Fibroblast of skin of left biceps (primary cell): ENCODE results near the gene RASGRF1.
A peak's percentile ranks its signal among the peaks of the same experiment; 100 is the strongest.

Experiments used
- DNase-seq, 2 experiments: peaks; one replicate each; pipeline ENCODE4 v3.0.0-alpha.2; 2013; ENCODE audit warnings: low read depth in 2 of 2

The RASGRF1 gene

DNA sequence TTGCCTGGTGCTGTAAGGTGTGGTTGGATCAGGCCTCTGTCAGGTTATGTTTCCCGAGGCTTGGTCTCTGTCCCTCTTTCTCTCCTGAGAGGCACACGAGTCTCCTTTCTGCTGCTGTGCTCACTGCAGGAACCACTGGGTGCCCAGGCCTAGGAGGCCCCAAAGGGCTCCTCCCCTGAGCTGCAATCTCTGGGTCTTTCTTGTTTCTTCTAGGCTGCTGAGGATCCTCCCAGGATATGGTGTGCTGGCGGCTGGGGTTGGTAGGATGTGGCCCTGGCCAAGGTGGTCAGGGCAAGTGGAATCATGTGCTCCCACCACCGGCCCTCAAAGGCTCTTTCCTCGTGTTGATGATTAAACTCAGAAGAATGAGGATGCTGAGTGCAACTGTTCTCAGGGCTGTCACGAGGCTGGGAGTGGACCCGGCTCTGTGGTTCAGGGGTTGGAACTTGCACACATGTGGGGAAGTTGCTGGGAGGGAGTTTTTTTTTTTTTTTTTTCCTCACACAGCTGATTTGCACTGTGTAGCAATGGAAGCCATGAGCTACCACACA lies 102.1 kb downstream of the RASGRF1 start:
- peak; percentile 89 for DNase-seq

DNA sequence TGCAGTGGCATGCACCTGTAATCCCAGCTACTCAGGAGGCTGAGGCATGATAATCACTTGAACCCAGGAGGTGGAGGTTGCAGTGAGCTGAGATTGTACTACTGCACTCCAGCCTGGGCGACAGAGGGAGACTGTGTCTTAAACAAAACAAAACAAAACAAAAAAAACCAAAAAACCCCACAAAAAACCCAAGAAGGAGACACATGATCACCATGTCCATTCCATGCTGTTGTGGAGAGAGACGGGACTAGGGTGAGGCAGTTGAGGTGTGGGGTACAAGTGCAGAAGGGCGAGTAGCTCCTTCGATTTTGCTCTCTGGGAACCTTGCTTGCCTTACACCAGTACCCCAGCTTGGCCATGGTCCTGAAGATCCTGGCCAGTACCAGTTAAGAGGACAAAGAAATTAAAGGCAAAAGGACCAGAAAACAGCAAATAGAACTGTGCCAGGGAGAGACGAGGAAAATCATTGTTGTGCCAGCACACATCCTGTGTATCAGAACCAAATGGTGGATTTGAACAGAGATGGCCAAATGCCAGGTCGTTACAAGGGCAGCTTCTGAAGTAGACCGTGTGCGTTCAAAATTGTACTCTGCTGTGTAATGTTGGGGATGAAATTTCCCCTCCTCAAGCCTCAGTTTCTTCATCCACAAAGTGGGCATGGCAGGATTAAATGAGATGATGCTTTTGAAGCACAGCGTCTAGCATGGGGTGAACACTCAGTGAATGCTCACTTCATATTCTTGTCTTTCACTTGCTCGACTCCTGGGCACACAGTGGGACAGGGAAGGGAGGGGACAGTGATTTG lies 102.8 kb downstream of the RASGRF1 start:
- DNase-seq: no peak

DNA sequence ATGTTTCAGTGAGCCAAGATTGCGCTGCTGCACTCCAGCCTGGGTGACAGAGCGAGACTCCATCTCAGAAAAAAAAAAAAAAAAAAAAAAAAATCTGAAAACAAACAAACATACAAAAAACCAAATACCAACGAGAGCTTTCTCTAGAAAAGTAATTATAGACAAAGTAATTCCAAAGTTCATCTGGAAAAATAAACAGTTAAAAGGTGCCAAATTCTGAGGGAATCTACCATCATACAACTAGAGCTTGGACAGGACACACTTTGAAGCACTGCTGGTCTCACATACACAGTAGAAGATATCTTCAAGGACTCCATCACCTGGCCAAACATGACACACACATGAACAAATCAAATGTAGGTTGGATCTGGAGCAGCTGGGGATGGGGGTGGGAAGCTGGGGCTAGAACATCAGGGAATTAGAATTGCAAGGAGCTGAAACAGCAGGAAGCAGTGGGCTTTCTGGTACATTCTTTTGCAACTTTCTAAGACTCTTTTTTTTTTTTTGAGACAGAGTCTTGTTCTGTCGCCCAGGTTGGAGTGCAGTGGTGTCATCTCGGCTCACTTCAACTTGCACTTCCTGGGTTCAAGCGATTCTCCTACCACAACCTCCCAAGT lies 104.6 kb downstream of the RASGRF1 start:
- DNase-seq: no peak

DNA sequence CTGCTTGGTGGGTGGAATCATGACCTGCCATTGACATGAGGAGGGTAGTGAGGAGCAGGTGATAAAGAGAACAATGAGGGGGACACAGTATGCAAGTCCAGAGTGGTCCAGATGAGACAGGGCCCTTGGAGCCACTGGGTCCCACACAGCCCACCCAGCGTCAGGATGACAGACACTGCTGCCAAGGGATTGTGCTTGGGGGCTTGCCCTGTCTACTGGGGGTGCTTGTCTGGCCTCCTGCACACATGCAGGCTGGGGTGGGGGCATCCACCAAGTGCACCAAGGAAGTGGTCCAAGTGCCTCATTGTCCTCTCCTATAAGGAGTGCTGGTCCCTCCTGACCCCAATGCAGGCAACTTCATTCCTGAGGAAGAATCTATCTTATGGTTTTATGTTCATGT lies 106.5 kb downstream of the RASGRF1 start:
- DNase-seq: no peak

DNA sequence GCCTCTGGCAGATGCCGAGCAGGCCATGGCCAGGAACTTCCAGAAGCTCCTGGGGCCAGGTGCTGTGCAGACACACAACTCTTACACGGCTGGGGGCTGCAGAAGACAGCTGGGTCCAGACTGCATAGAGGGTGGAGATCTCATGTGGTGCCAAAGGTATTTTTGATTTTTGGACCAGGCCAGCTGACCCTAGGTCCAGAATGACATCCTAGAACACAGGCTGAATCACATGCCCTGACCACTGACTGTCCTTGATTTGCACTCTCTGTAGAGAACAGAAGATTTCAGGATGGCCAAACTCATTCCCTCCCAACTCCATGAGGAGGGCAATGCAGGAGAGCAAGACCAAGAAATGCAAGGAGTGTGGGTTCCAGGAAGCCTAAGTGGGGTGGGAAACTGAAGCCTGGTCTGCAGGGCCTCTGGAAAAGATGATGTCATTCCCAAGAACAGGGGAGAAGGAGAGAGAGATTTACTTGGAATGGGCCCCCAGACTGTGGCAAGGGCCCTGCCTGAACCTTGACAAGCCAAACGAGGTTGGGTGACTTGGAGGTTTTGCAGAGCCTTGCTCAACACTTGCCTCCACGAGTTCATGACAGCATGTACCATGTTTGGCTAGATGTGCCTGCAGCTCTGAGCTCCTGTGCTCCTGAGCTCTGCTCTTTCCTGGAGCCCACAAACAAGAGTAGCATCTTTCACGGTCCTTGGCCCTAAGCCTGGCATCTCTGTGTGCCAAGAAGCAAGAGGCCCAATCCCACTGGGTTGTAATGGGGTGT lies 107.2 kb downstream of the RASGRF1 start:
- DNase-seq: no peak

DNA sequence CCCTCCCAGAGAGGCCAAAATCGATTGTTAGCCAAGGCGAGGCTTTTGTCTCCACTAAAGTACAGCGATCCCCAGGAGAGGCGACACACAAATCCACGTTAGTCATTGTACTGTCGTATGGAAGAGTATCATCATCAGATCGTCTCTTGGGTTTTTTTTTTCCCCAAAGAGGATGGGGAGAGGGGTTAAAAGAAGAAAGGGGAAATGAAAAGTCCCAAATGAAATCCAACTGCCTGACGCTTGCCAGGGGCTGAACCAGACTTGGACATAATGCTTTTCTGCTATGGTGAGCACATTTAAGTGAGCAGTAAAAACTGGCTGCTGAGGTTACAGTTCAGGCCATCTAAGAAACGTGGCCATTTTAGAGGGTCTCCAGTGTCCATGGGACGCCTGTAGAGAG lies 107.8 kb downstream of the RASGRF1 start:
- no peak for DNase-seq

DNA sequence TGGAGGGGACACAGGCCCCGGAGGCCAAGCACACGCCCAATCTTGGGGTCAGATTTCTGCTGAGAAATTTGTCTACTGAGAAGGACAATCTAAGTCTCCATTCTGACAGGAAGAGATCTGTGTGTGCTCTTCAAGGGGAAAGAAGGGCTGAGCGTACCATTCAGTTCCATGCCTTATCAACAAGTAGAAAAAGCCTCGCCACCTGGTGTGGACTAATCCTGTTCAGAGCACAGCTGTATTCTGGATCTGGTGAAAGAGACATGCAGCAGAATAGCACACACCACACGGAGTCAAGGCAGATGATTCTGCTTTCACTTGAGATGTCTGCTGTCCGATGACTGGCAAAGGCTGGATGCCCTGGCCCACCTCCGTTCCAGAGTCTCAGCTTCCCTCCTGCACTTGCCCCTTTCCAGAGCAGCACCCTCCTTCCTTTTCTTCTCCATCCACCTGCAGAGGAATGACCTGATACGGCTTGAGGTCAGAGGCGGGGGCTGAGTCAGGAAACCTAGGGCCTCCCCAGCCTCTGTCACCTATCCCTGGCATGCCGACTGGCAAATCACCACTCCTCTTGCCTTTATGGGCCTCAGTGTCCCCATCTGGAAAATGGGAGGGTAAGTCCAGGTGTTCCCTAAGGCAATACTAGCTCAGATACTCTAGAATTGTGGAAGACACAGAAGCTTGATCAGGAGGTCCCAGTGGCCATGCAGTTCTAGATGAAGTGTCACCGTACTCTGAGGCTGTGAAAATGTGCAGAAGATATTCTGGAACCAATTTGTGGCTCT lies 108.9 kb downstream of the RASGRF1 start:
- DNase-seq: no peak

DNA sequence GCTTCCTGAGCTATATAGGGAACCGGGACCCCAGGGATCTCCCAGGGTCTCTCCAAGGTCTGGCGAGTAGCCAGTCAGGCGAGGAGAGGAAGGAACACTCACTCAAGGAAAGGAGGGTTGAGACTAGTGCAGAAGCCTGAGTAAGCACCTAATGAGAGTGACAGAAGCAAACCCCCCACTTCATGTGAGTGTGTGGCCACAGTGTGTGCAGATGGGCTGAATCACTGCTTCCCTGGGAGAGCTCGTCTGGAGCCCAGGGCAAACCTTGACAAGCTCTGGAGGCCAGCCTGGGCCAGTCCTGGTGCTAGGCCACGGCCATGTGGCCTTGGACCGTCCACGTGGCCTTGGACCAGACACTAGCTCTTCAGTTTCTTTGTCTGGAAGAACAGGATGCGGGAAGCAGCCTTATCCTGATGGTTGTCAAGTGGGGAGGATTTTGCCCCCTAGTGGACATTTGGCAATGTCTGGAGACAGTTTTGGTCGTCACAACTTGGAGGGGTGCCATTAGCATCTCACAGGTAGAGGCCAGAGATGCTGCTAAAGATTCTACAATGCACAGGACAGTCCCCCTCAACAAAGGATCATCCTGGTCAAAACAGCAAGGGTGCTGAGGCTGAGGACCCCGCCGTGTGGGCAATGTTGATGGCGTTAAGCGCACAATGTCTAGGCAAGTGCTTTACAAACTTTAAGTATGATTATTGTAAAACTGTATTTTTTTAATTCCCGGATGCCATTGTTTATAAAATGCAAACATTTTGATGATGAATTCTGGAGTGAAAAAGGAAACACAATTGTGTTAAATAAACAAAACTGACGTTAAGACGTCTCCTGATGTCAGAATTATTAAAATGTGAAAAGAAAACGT lies 110.9 kb downstream of the RASGRF1 start:
- DNase-seq: peak; percentile 28 to 35

DNA sequence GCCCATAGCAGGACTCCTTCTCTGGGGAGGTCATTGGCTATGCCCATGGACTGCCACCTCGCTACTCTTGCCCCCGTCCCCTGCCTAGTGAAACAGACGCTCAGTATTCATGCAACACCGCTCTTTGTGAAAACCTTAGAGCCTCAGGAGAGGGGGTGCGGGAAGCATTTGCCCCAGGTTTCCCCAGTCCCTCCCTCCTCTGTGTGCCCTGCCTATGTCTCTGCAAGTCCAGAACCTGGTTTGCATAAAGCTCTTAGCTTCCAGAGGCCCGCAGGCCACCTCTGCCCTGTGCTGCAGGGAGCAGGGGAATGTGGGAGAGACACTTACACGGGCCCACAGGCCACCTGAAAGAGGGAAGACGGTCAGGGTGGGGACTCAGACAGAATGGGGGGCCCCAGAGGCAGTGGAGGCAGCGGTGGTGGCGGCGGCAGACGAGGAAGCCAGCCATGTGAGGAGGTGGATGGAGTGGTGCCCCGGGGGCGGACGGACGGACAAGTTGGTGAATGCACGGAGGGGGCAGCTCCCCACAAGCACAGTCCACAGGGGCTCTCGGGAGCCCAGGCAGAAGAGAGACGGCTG lies 111.9 kb downstream of the RASGRF1 start:
- DNase-seq: no peak

DNA sequence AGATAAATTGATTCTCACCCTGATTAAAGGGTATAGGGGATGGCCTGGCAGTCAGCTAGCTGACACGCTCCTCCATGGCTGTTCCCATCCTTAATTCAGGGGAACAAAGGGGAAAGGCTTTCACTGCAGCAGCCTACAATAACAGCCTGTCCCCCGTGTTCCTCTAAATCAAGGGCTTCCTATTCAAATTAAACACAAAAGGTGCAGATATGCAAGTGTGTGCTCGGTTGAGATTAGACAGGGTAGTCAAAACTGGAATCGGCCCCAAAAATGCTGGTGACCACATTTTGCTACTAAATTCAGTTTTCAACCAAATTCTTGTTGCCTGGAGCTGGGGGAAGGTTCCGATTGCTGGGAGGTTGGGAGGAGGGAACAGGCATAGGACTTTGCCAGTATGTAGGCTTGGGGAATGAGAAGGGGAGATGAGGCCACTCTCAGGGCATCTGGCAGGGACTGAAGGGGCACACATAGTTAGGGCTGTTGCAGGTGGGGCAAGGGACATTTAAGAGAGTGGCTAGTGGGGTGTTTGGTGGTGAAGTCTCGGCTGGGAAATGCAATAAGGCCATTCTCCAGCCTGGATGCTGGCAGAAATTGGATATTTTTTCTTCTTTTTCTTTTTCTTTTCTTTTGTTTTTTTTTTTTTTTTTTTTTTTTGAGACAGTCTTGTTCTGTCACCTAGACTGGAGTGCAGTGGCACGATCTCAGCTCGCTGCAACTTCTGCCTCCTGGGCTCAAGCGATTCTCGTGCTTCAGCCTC lies 112.8 kb downstream of the RASGRF1 start:
- DNase-seq: no peak

DNA sequence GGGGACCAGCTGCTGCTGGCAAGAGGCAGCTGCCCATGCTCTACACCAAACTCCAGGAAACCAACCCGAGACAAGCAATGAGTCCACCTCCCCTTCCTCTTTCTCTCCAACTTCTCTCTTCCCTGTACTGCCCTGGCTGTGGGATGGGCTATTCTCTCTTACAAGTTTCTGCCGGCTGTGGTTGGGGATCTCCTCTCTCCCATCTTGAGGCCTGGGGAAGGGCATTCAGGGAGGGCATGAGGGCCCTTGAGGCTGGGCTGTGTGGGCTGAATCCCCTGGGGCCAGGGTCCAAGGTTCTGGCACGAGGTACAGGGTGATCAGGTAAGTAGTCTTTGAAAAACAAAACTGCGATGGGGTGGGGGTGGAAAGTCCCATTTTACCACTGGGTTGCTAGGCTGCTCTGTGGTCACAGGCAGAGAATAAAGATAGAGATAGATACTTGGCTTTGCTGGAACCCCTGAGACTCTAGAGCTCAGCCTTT lies 113.4 kb downstream of the RASGRF1 start:
- DNase-seq: no peak

DNA sequence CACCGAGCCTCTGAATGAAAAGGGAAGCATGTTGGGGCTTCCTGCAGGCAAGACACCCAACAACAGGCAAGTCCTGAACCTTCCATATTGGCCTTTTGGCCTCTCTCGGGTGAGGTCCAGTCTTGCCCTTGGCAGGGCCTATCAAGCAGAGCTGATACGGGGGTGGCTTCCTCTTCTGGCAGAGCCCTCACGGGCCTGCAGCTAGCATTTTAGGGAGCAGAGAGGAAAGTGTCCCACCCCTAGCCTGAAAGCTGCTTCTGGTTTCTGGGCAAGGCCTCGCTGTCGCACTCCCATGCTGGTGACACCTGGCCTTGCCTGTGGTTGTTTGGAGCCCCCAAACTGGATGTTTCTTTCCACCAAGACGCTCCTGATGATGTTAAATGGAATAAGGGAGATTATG lies 113.9 kb downstream of the RASGRF1 start:
- no peak for DNase-seq

DNA sequence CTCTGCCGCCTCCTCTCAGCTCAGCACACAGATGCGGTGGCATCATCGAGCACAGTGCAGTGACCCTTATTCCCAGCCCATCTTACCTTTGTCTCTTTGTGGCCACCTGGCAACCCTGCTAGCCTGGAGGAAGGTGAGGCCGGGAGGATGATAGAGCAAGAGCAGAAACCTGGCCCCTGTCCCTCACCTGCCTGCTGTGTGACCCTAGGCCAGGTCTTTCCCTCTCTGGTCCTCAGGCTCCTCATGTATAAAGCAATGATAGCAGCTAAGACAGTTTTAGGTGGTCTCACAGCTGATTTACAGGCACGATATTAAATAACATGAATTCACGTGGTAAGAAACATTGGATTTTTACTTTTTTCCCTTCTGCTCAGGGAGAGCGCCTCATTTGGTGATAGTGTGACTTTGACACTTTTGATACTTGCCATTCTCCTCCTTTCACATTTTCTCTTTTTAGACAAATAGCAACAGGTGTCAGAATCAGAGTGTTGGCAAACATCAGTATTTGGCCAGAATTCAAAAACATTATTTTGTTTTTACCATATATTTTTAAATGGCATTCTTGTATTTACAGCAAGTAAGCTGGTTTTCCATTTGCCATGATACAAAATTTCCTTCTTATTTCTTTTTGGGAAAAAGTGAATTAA lies 116.2 kb downstream of the RASGRF1 start:
- DNase-seq: no peak

DNA sequence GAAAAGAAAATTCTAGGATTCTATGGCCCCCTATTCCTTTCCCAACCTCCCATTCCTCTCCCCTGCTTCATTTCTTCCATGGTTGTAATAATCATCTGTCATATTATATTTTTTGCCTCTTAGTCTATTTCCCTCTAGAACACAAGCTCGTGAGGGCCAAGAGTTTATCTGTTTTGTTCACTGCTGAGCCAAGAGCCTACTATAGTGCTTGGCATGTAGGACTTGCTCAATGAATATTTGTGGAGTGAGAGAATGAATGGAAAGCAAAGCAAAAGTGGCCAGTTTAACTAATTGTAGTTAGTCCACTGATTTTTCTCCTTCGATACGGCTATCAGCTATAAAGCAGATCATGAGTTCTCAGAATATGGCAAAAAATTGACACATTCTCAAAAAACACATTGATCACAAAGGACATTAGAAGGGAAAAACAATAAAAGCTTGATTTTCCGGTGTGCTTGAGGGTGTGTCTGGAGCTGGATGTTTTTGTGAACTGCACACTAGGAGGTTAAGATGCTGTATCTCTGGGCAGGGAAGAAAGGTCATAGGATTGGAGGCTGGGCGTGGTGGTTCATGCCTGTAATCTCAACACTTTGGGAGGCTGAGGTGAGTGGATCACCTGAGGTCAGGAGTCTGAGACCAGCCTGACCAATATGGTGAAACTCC lies 120.8 kb downstream of the RASGRF1 start:
- DNase-seq: no peak

DNA sequence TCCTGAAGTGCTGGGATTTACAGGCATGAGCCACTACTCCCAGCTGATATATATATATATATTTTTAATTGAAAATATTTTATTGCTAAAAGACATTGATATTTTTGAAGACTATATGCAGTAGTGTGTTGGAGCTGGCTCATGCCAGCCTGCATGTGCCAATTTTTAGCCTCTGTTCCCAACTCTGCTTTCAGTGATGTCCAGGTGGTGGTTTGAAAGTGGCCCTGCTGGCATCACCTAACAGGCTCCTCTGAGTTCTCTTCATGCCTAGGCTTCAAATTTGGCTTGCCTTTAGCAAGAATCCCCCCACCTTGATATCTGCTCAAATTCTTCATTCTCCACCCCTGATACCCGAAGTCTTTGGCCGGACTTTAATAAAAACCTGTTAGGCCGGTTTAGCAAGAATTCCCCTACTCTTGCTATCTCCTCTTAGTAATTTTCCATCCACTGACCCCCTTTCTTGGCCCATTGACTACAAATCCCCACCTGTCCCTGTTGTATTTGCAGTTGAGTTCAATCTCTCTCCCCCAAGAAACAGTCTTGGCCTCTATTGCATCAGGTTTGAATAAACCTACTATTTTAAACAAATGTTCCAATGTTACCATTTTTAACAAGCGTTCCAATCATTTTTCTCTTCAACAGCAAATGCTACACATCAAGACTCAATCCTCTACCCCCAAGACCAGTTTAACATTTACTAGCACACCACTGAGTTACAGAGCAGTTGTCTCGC lies 121.9 kb downstream of the RASGRF1 start:
- no peak for DNase-seq

DNA sequence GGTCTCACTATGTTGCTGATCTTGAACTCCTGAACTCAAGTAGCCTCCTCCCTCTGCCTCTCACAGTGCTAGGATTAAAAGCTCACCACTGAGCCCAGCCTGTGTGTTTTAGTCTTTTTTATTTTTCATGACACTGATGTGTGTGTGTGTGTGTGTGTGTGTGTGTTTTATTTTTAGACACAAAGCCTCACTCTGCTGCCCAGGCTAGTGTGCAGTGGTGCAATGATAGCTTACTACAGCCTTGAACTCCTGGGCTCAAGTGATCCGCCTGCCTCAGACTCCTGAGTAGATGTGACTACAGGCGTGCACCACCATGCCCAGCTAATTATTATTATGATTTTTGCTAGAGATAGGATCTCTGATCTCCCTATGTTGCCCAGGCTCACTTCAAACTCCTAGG lies 122.5 kb downstream of the RASGRF1 start:
- no peak for DNase-seq

DNA sequence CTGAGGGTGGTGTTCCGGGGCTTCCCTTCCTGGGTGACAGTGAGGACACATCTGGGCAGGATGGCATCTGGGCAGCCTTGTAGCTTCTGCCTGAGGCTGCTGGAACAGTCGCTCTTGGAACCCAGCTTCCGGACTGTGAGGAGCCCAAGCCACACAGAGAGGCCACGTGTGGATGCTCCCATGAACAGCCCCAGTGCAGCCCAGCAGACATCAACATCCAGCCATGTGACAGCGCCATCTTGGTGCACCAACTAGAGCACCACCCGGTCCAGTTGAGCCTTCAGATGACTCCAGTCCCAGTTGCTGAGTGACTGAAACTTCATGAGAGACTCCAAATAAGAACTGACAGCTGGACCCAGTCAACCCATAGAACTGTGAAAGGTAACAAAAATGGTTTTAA lies 130.3 kb downstream of the RASGRF1 start:
- no peak for DNase-seq

DNA sequence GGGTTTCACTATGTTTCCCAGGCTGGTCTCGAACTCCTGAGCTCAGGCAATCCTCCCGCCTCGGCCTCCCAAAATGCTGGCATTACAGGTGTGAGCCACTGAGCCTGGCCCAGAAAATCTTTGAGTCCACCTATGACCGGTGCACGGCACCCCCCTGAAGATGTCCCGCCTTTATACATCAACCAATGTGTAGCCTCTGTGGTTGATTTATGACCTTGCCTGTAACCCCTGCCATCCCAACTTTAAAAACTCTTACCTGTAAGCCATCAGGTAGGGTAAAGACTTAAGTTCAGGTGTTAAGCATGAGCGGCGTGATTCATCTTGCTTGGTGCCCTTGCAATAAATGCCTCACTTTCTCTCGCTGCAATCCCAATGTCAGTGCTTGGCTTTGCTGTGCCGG lies 131.2 kb downstream of the RASGRF1 start:
- DNase-seq: no peak
